Measurements from ENCODE around the gene PPM1H. TPM values are rescaled to one million over a fixed set of nuclear protein-coding genes. Genes with fewer than 3 reads are reported as not detected.

The PPM1H gene
- total RNA-seq, 2 donors from 2014 or later, result 46.4 to 74.4 TPM

- no peaks in the 10 kb centered on the region for H3K4me1 ChIP-seq (ENCODE audit: control insufficient read depth, insufficient read depth, low read length)
- no peak for DNase-seq
- WGBS, 2 experiments (ENCODE audit: insufficient coverage in 1 of 2, insufficient read length in 1 of 2), result 100% methylated on average over 1 of the region's 1 CpG
Observed at GRCh38 chr12:62977883-62978282, 42.9 kb upstream of the PPM1H start.

GRCh38 chr12:62977418-62977817 is 42.5 kb upstream of the PPM1H start:
- H3K9me3 Mint-ChIP-seq, result no peaks in the 10 kb centered on the region
- Histone ChIP-seq H3K27ac (ENCODE audit: low read depth, low read length) (no peak overlapping the region), H3K9me3 (ENCODE audit: control insufficient read depth, low read length) (no peaks in the 10 kb centered on the region), H3K36me3 (ENCODE audit: control insufficient read depth, insufficient read depth, low read length) (no peaks in the 10 kb centered on the region), H3K9ac (ENCODE audit: extremely low read depth, low read length, poor library complexity, severe bottlenecking) (no peak overlapping the region), H3K27me3 (ENCODE audit: control insufficient read depth, insufficient read depth, low read length, poor library complexity, severe bottlenecking) (no peaks in the 10 kb centered on the region), H3K4me3 (ENCODE audit: low read length) (no peak overlapping the region), H3K4me1 (ENCODE audit: control insufficient read depth, insufficient read depth, low read length) (no peaks in the 10 kb centered on the region)
- peaks cover 8% of the 10 kb centered on the region for H3K27me3 Mint-ChIP-seq (ENCODE audit: insufficient read depth)
- H3K36me3 Mint-ChIP-seq (ENCODE audit: low read depth), result no peaks in the 10 kb centered on the region
- 92 to 94% methylated on average over 5 of the region's 5 CpGs for WGBS, 2 experiments (ENCODE audit: insufficient coverage in 1 of 2, insufficient read length in 1 of 2)
- H3K27ac Mint-ChIP-seq, result no peak overlapping the region
- H3K4me1 Mint-ChIP-seq, result no peaks in the 10 kb centered on the region
- no peak for TF ChIP-seq CTCF (conservative IDR thresholded peaks at IDR 0.05)
- H3K4me3 Mint-ChIP-seq, result no peak overlapping the region
- DNase-seq, result no peak

More at GRCh38 chr12:62977883-62978282, 42.9 kb upstream of the PPM1H start:
- Mint-ChIP-seq H3K27ac (no peak overlapping the region), H3K4me3 (no peak overlapping the region), H3K9me3 (no peaks in the 10 kb centered on the region), H3K4me1 (no peaks in the 10 kb centered on the region), H3K36me3 (ENCODE audit: low read depth) (no peaks in the 10 kb centered on the region), H3K27me3 (ENCODE audit: insufficient read depth) (peaks cover 8% of the 10 kb centered on the region)
- H3K4me3 ChIP-seq (ENCODE audit: low read length), result no peak overlapping the region
- no peaks in the 10 kb centered on the region for H3K27me3 ChIP-seq (ENCODE audit: control insufficient read depth, insufficient read depth, low read length, poor library complexity, severe bottlenecking)
- no peaks in the 10 kb centered on the region for H3K9me3 ChIP-seq (ENCODE audit: control insufficient read depth, low read length)
- TF ChIP-seq CTCF (conservative IDR thresholded peaks at IDR 0.05), result no peak
- H3K27ac ChIP-seq (ENCODE audit: low read depth, low read length), result no peak overlapping the region
- no peak overlapping the region for H3K9ac ChIP-seq (ENCODE audit: extremely low read depth, low read length, poor library complexity, severe bottlenecking)
- H3K36me3 ChIP-seq (ENCODE audit: control insufficient read depth, insufficient read depth, low read length), result no peaks in the 10 kb centered on the region

DNA sequence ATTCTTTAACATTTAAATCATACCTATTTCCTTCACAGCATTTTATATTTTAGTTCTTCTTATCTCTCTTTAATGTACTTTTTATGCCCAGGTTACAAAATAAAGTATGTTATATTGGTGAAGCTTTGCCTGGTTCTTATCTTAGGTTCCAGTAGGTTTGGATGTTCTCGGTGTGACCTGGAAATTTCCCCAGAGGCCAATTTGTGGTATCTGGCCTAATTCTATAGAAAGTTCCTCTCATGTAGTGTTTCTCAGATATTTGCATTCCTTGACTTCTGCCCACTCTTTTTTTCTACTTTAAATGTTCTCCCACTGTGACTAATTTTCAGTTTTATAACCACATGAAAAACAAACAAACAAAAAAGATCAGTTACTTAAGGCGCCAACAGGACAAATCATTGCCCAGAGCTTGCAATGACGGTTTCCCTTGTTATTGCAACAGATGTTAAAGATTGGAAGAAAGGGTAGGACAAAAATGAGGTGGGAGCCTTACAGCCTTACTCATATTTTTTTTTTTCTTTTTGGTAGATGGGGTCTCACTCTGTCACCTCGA is 41.2 kb upstream of the PPM1H start:
- H3K36me3 ChIP-seq (ENCODE audit: control insufficient read depth, insufficient read depth, low read length), result no peaks in the 10 kb centered on the region
- Mint-ChIP-seq H3K27ac (no peak overlapping the region), H3K27me3 (ENCODE audit: insufficient read depth) (peaks cover 8% of the 10 kb centered on the region), H3K4me3 (no peak overlapping the region), H3K36me3 (ENCODE audit: low read depth) (no peaks in the 10 kb centered on the region), H3K4me1 (peaks cover 4% of the 10 kb centered on the region), H3K9me3 (no peaks in the 10 kb centered on the region)
- WGBS, 2 experiments (ENCODE audit: insufficient coverage in 1 of 2, insufficient read length in 1 of 2), result 94 to 100% methylated on average over 3 to 4 of the region's 4 CpGs
- H3K4me1 ChIP-seq (ENCODE audit: control insufficient read depth, insufficient read depth, low read length), result no peaks in the 10 kb centered on the region
- H3K27me3 ChIP-seq (ENCODE audit: control insufficient read depth, insufficient read depth, low read length, poor library complexity, severe bottlenecking), result no peaks in the 10 kb centered on the region
- DNase-seq, result no peak
- TF ChIP-seq CTCF (conservative IDR thresholded peaks at IDR 0.05), result no peak
- no peak overlapping the region for H3K4me3 ChIP-seq (ENCODE audit: low read length)
- no peak overlapping the region for H3K27ac ChIP-seq (ENCODE audit: low read depth, low read length)
- H3K9ac ChIP-seq (ENCODE audit: extremely low read depth, low read length, poor library complexity, severe bottlenecking), result no peak overlapping the region
- no peaks in the 10 kb centered on the region for H3K9me3 ChIP-seq (ENCODE audit: control insufficient read depth, low read length)

Measured in endodermal cell (in vitro differentiated cells).